HG02870 (cell line): ENCODE measurements around the gene SELENOT.
A peak's percentile ranks its signal among the peaks of the same experiment; 100 is the strongest.
"Not testable (repeated sequence)": the region's sequence is repeated elsewhere in the genome, so short reads cannot be mapped to it uniquely, and the experiment has no call there.

ENCODE experiments used
- ATAC-seq: cut with Tn5 transposase; IDR thresholded peaks from one replicate; pipeline ENCODE4 v1.9.1; 2021; ENCODE audit warnings: mild to moderate bottlenecking, moderate library complexity; ENCODE audit not compliant: unreplicated experiment

Gene SELENOT

GRCh38 chr3:150603153-150603979, at the start of gene SELENOT:
SELENOT (plus strand) TSS chr3:150603321; CDS start chr3:150603363, 42 bp downstream.
- ATAC-seq, result peak; percentile 52

- ATAC-seq, result no peak
Measured at GRCh38 chr3:150555859-150556436, 47.2 kb upstream of the SELENOT start.

- ATAC-seq, result no peak
Measured at GRCh38 chr3:150556792-150557191, 46.3 kb upstream of the SELENOT start.

- ATAC-seq, result no peak
Measured at GRCh38 chr3:150557725-150558124, 45.4 kb upstream of the SELENOT start.

- no peak for ATAC-seq
Measured at GRCh38 chr3:150564243-150564642, 38.9 kb upstream of the SELENOT start.

GRCh38 chr3:150567328-150567727, 35.8 kb upstream of the SELENOT start:
- ATAC-seq, result no peak

- ATAC-seq, result no peak
Measured at GRCh38 chr3:150577855-150578254, 25.3 kb upstream of the SELENOT start.

- no peak for ATAC-seq
Measured at GRCh38 chr3:150581174-150581573, 21.9 kb upstream of the SELENOT start.

GRCh38 chr3:150582620-150583019, 20.5 kb upstream of the SELENOT start:
- peak; percentile 40 for ATAC-seq

GRCh38 chr3:150583028-150583427, 20.1 kb upstream of the SELENOT start:
- ATAC-seq, result peak; percentile 53

- no peak for ATAC-seq
Measured at GRCh38 chr3:150588027-150588830, 14.9 kb upstream of the SELENOT start.

GRCh38 chr3:150589759-150590158, 13.4 kb upstream of the SELENOT start:
- no peak for ATAC-seq

- no peak for ATAC-seq
Measured at GRCh38 chr3:150594150-150594549, 9.0 kb upstream of the SELENOT start.

- no peak for ATAC-seq
Measured at GRCh38 chr3:150597646-150598045, 5.5 kb upstream of the SELENOT start.

GRCh38 chr3:150599611-150600297, 3.4 kb upstream of the SELENOT start:
- peak; percentile 34 for ATAC-seq

- ATAC-seq, result not testable (repeated sequence)
Measured at GRCh38 chr3:150600647-150601530, 2.2 kb upstream of the SELENOT start.

GRCh38 chr3:150602426-150603152, 532 bp upstream of the SELENOT start:
- ATAC-seq, result peak; percentile 7

GRCh38 chr3:150603980-150604319, 829 bp downstream of the SELENOT start:
- ATAC-seq, result no peak

GRCh38 chr3:150605998-150606641, 3.0 kb downstream of the SELENOT start:
- ATAC-seq, result no peak
